GM13976 (cell line): ENCODE data around the gene IQCB1.

Experiments used
- DNase-seq: peaks from one replicate; pipeline ENCODE4 v3.0.0; 2012; ENCODE audit warnings: low spot score
- in situ Hi-C: fragments of 300-500 bp; cut with MboI; formaldehyde crosslinking; loops from one replicate; pipeline ENCODE4 v1.12.0; 2022; ENCODE audit warnings: low sequenced_read_pairs, mixed read lengths, inconsistent platforms; ENCODE audit not compliant: unreplicated experiment
- TF ChIP-seq, protein P1 (sequence below): IDR thresholded peaks from 2 replicates; pipeline ENCODE4 v1.5.1; 2012; ENCODE audit warnings: borderline replicate concordance, mild to moderate bottlenecking; ENCODE audit not compliant: insufficient read depth; ENCODE audit errors: extremely low read depth, missing control alignments, control extremely low read depth

IQCB1 gene

DNA sequence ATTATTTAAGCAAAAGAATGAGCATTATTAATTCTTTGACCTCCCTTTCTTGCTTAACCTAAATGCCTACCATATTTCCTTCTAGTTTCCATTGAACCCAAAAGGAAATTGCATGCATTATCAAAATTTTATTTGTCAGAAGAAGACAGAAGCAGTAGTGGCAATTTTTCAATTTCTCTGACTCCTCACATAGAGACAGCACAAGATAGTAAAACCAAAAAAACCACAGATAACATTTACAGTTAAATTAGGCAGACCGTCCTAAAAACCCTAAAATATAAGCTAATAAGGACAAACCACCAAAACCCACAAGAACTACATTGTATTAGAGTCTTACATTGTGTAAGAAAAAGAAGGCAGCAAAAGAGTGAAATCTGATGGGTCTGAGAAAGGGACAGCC is 112.4 kb downstream of the IQCB1 start:
- TF ChIP-seq, protein P1, sequence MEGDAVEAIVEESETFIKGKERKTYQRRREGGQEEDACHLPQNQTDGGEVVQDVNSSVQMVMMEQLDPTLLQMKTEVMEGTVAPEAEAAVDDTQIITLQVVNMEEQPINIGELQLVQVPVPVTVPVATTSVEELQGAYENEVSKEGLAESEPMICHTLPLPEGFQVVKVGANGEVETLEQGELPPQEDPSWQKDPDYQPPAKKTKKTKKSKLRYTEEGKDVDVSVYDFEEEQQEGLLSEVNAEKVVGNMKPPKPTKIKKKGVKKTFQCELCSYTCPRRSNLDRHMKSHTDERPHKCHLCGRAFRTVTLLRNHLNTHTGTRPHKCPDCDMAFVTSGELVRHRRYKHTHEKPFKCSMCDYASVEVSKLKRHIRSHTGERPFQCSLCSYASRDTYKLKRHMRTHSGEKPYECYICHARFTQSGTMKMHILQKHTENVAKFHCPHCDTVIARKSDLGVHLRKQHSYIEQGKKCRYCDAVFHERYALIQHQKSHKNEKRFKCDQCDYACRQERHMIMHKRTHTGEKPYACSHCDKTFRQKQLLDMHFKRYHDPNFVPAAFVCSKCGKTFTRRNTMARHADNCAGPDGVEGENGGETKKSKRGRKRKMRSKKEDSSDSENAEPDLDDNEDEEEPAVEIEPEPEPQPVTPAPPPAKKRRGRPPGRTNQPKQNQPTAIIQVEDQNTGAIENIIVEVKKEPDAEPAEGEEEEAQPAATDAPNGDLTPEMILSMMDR, result no peak
- no peak for DNase-seq
- in situ Hi-C loops, result no loop called here

DNA sequence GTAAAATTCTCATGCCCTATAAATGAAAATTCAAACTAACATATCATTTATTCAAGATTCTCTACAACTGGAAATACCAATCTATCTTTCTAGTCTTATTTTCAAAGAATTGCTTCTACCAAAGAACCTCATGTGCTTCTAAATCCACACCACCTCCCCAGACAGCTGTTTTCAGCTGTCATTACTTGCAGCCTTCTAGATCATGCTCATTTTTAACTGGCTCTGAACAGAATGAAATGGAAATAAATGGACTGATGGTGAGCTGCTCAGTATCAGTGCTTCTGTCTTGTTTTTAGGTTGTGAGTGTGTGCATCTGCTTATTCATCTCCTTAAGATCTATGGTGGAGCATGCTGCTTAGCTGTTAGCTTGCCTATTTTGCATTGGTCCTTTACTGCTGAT is 114.7 kb downstream of the IQCB1 start:
- TF ChIP-seq, protein P1, result no peak
- in situ Hi-C loops, result no loop called here
- DNase-seq, result no peak
